Mucosa of gallbladder (tissue), 1 donor: ENCODE data around the gene SLC6A11. TPM values are rescaled to one million over a fixed set of nuclear protein-coding genes. Genes with fewer than 3 reads are reported as not detected.

Experiments
- DNase-seq: peaks from one replicate; pipeline ENCODE4 v3.0.0-alpha.2; 2020; ENCODE audit warnings: low spot score
- total RNA-seq: library from RNA; stranded (reverse); gene quantifications from one replicate; pipeline ENCODE4 v1.2.1, GENCODE V29; 2021
- donor health status: DM: no; HTN: no; CAD: no.

SLC6A11 gene
- total RNA-seq, 1 donor from 2014 or later = 0.12 TPM

GRCh38 chr3:10888518-10889090 is 72.6 kb downstream of the SLC6A11 start:
- DNase-seq = no peak

- DNase-seq = no peak
Observed at GRCh38 chr3:10889206-10889960, 73.4 kb downstream of the SLC6A11 start.

GRCh38 chr3:10890665-10891064 is 74.6 kb downstream of the SLC6A11 start:
- no peak for DNase-seq

GRCh38 chr3:10892622-10893021 is 76.6 kb downstream of the SLC6A11 start:
- DNase-seq = no peak

- DNase-seq = no peak
Observed at GRCh38 chr3:10901296-10901945, 85.4 kb downstream of the SLC6A11 start.

GRCh38 chr3:10907262-10907661 is 91.2 kb downstream of the SLC6A11 start:
- DNase-seq = no peak

GRCh38 chr3:10910367-10910766 is 94.3 kb downstream of the SLC6A11 start:
- no peak for DNase-seq

- DNase-seq = no peak
Observed at GRCh38 chr3:10911350-10912002, 95.4 kb downstream of the SLC6A11 start.

- DNase-seq = no peak
Observed at GRCh38 chr3:10912786-10913185, 96.8 kb downstream of the SLC6A11 start.

GRCh38 chr3:10915376-10915775 is 99.3 kb downstream of the SLC6A11 start:
- no peak for DNase-seq

- DNase-seq = no peak
Observed at GRCh38 chr3:10917176-10917575, 101.1 kb downstream of the SLC6A11 start.

- no peak for DNase-seq
Observed at GRCh38 chr3:10918011-10918410, 102.0 kb downstream of the SLC6A11 start.

- DNase-seq = no peak
Observed at GRCh38 chr3:10919636-10920035, 103.6 kb downstream of the SLC6A11 start.

GRCh38 chr3:10925436-10926255 is 109.6 kb downstream of the SLC6A11 start:
- no peak for DNase-seq

GRCh38 chr3:10926256-10926810 is 110.3 kb downstream of the SLC6A11 start:
- no peak for DNase-seq

- peak; percentile 23 for DNase-seq
Observed at GRCh38 chr3:10926811-10927521, 110.9 kb downstream of the SLC6A11 start.

GRCh38 chr3:10927551-10927950 is 111.5 kb downstream of the SLC6A11 start:
- DNase-seq = no peak

- no peak for DNase-seq
Observed at GRCh38 chr3:10928407-10928960, 112.5 kb downstream of the SLC6A11 start.

GRCh38 chr3:10928961-10929471 is 113.0 kb downstream of the SLC6A11 start:
- DNase-seq = no peak
